IPS-18c (cell line): ENCODE results near the gene CHRM2.

Experiments used
- H3K4me3 ChIP-seq: 2 replicates; pipeline ENCODE4 v1.7.0; 2013; ENCODE audit warnings: low read depth, mild to moderate bottlenecking, low read length, moderate library complexity; ENCODE audit not compliant: insufficient read depth
- H3K9me3 ChIP-seq: one replicate; pipeline ENCODE4 v1.6.1; 2013; ENCODE audit warnings: mild to moderate bottlenecking, low read length, moderate library complexity; ENCODE audit not compliant: control insufficient read depth, insufficient read depth

The CHRM2 gene

DNA sequence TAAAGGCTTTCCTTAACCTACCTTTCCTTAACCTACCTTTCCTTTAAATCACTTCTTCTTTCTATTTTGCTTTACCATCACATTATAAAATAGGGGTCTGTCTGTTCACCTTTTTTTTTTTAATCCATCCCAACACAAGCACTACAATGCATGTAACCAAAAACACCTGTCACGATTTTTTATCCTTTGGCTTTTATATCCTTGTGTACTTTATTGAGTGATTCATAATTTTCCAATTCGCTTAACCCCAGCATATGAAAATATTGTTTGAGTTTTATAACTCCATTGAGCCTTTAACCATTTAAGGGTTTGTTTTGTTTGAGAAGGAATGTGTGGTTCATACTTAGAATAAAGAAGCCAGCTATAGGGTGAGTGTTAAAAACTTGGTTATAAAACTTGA is 132.2 kb downstream of the CHRM2 start:
- Histone ChIP-seq H3K9me3 (no peaks in the 10 kb centered on the region), H3K4me3 (no peak overlapping the region)

DNA sequence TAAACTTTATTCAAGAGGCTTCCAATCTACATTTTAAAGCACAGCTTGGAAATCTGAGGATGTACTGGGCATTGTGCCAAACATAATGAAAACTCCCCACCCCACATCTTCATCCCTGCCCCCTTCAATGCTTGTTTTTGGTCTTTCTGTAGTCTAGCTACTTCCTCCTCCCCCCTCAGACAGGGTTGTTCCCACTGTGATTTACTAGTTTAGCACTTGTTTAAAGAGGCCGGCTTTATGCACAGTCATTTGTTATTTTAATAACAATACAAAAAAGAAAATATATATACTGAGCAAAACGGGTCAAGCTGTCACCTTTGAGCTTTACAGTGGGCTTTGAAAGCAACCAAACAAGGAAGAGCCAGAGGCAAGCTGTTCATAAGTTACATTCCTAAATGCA is 132.6 kb downstream of the CHRM2 start:
- Histone ChIP-seq H3K9me3 (no peaks in the 10 kb centered on the region), H3K4me3 (no peak overlapping the region)

DNA sequence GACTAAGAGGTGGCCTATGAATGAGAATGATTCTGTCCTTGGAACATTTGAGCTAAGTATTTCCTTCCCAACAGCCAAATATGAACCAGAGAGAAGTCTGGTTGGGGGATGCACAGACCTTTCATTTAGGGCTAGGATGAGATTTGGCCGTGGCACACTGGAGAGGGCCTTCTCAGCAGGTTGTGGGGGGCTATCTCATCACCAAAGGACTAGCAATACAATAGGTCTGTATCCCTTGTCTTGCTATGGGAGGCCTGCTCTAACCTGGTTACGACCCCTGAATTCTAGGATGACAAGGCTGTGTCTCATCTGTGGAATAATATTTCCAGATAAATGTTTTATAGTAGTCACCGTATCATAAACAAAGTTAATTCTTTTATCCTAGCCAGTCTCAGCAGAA is 133.0 kb downstream of the CHRM2 start:
- Histone ChIP-seq H3K9me3 (no peaks in the 10 kb centered on the region), H3K4me3 (no peak overlapping the region)

DNA sequence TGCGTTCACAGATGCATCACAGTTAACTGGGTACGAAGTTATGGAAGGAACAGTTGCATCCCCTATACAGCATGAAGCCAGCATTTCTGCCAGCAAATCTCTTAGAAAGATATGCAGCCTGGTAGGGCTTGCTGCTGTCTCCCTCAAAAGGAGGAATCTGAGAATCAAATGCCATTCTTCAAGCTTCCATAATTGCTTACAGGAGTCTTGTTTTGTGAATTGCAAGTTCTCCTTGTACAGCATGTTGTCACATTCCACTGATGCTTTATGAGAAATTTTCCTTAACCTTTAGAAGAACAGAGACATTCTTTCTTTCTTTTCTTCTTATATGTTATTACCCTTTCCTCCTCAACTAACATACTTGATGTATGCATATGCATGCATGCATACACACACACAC is 134.6 kb downstream of the CHRM2 start:
- Histone ChIP-seq H3K9me3 (no peaks in the 10 kb centered on the region), H3K4me3 (no peak overlapping the region)

DNA sequence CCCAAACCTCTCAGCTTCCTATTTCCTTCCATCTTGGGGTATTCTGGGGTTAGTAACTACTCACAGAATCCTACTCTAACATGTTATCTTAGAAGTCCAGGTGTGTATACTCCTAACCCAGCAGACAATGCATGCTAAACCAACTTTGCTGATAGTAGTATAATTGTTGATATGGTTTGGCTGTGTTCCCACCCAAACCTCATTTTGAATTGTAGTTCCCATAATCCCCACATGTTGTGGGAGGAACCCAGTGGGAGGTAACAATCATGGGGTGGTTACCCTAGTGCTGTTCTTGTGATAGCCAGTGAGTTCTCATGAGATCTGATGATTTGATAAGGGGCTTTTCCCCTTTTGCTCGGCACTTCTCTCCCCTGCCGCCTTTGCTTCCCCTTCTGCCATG is 135.1 kb downstream of the CHRM2 start:
- no peak overlapping the region for H3K4me3 ChIP-seq
- H3K9me3 ChIP-seq = no peaks in the 10 kb centered on the region

DNA sequence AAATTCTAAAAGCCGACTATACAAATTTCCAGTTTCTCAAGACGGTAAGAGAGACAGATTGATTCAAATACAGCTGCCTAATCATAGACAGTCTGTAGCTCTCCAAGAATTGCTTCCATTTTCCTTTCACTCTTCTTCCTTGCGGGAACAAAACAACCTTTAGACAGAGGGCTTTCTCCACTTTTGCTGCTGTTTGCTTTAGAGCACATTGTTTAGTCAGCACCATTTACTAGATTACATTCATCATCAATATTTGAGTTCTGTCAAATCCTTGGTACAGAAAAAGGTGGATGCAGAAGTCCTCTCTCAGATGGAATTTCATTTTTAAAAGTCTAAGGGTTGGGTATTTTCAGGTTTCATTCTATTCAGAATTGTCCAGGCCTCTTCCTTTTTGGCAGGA is 137.4 kb downstream of the CHRM2 start:
- no peak overlapping the region for H3K4me3 ChIP-seq

DNA sequence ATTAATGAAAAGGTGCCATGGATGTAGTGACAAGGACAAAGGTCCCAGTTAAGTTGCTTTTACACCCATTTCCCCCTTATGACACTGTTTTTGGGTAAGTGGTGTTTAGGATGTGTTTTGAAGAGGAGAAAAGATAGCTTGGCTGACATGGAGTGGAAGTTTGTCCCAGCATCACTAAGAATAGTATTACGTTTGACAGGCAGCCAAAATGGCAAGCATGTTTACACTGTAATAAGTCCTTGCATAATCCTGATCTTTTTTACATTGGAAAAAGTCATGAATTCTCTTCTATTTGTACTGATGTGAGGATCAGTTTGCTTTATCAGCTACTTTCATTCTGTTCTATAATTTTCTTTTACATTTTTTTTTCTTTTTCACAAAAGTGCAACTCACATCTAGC is 137.8 kb downstream of the CHRM2 start:
- no peak overlapping the region for H3K4me3 ChIP-seq
- H3K9me3 ChIP-seq = no peaks in the 10 kb centered on the region

More for the DNA sequence above, 137.4 kb downstream of the CHRM2 start:
- no peaks in the 10 kb centered on the region for H3K9me3 ChIP-seq

DNA sequence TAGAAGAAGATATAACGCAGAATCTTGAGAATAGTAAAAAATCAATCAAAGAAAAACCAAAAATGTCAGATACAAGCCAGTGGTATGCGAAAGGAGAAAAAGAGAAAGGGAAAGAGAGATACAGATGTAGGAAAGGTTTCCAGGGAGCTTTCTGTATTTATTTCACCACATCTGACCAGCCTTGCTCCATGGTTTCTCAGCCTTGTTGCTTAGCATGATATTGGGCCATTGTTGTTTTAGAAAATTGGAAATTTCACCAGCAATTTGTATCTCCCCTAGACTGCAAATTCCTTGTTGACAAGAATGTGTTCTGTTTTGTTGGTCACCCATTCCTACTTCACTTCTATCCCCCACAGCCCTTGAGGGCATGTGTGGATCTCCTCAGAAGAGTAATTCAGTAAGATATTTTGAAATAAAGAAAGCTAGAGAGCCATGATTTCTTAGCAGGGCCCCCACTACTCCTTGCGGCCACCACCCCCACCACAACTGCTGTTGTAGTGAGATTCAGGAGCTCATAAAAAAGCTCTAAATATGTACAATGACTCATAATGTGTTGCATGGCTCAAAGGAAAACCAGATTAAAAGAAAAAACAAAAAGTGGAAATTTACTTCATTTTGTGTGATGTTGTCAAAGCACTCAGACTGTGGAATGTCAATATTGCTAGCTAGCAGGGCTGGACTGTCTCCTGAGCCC is 138.7 kb downstream of the CHRM2 start:
- no peak overlapping the region for H3K4me3 ChIP-seq

DNA sequence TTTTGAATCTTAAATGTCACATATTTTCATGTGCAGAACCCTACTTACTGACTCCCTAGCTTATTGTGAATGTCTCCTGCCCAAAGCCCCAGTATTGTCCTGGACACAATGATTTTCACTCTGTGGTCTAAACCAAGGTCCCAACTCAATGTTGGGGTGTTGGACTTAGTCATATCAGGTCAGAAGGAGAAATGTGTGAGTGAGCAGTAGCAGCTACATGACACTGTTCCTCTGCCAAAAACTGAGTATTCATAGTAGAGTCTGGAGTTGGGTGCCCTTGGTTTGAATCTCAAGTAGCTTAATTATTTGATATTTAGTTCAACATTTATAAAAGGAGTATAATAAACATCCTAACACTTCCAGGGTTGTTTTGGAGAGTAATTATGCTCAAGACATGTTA is 141.0 kb downstream of the CHRM2 start:
- Histone ChIP-seq H3K9me3 (no peaks in the 10 kb centered on the region), H3K4me3 (no peak overlapping the region)

More for the DNA sequence above, 138.7 kb downstream of the CHRM2 start:
- no peaks in the 10 kb centered on the region for H3K9me3 ChIP-seq

DNA sequence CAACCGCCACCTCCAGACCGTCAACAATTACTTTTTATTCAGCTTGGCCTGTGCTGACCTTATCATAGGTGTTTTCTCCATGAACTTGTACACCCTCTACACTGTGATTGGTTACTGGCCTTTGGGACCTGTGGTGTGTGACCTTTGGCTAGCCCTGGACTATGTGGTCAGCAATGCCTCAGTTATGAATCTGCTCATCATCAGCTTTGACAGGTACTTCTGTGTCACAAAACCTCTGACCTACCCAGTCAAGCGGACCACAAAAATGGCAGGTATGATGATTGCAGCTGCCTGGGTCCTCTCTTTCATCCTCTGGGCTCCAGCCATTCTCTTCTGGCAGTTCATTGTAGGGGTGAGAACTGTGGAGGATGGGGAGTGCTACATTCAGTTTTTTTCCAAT is 146.6 kb downstream of the CHRM2 start:
- H3K9me3 ChIP-seq = no peaks in the 10 kb centered on the region
- H3K4me3 ChIP-seq = no peak overlapping the region

DNA sequence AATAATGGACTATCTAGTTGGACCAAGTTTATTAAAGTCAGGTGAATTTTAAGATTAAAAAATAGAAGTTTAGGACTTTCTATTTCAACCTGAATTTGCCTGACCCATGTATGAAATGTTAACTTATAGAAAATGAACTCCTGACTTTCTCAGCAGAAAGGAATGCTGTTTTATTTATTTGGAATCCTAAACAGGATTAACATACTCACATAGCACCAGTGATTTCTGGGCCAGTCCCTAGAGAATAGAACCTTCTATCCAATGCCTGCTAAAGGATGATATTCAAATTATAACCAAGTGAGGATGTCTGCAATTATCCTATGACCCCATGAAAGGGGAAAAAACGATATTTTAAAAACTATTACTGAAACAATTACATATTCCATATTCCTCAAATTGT is 148.8 kb downstream of the CHRM2 start:
- no peak overlapping the region for H3K4me3 ChIP-seq

DNA sequence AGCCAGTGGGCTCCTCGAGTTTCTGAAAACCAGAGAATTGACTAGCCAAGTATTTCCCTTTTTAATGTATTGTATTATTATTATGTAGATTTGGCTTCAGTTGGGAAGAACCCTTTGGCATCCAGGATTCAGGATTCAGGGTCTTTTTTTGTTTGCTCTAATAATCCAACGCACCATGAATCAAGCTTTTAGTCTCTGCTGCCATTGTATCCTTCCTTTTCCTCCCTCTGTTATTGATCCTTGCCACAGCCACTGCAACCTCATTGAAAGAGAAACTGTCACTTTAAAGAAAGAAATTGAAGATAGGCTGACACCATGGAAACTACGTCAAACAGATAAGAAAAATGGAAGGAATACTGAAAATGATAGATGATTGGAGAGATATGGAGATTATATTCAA is 150.0 kb downstream of the CHRM2 start:
- Histone ChIP-seq H3K9me3 (no peaks in the 10 kb centered on the region), H3K4me3 (no peak overlapping the region)

More for the DNA sequence above, 148.8 kb downstream of the CHRM2 start:
- H3K9me3 ChIP-seq = no peaks in the 10 kb centered on the region

DNA sequence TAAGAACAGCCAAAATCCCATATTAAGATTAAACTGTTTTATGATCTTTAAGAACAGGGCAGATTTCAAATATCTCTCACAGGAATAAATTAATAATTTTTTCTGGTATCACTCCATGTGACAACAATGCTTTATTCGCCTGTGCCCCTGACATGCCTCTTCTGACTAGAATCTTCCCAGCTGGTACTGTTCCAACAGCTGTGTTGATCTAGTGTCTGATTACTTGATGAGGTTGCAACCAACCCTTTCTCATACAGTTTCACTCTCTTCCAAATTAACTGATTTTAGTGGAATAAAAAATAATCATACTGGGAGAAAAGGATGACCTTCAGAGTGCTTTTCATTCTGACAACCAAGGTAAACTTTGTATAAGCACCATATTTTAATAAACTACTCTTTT is 151.9 kb downstream of the CHRM2 start:
- Histone ChIP-seq H3K4me3 (no peak overlapping the region), H3K9me3 (no peaks in the 10 kb centered on the region)

DNA sequence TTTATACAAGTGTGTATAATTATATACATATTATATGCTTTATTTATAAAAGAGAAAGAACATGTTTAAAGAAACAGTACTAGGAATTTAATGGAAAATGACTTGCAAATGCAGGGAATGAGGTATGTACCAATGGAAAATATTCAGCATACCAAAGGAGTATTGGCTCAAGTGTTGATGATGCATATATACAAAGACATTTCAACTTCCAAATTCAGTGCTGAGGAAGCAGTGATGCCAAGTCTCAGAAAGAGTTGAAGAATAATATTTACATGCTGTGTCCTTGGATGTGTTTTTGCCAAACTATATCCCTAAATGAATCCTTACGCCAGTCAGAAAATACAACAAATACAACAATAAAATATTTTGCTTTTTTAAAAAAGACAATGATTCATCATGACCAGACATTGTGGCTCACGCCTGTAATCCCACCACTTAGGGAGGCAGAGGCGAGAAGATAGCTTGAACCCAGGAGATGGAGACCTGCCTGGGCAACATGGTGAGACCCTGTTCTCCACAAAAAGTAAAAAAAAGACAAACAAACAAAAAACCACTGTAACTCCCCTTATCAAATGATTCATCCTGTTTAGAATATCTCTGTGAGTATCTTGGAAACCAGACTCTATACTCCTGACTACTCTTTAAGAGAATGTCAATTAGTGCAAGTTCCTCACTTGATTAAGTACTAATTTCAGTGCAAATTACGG is 157.2 kb downstream of the CHRM2 start:
- no peak overlapping the region for H3K4me3 ChIP-seq
- H3K9me3 ChIP-seq = no peaks in the 10 kb centered on the region

DNA sequence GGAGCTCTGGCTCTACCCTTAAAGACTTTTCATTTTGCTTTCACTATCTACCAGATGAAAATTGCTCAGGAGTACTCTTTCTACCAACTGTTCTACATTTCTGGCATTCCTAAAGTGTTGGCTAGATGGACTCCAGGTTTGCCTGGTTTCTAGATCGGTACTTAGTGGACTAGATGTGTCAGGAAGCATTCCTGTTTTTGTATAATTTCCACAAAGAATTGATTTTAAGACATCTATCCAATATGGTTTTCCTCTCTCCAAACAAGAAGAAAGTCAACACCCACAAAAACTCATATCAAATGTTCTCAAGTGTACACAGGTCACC is 157.7 kb downstream of the CHRM2 start:
- no peaks in the 10 kb centered on the region for H3K9me3 ChIP-seq
- H3K4me3 ChIP-seq = no peak overlapping the region

DNA sequence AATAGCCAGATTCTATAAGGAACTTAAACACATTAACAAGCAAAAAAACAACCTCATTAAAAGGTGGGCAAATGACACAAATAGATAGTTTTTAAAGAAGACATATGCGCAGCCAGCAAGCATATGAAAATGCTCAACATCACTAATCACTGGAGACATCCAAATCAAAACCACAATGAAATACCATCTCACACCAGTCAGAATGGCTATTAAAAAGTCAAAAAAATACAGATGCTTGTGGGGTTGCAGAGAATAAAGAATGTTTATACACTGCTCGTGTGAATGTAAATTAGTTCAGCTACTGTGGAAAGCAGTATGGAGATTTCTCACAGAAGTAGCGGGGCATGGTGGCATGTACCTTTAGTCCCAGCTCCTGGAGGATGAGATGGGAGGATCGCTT is 164.0 kb downstream of the CHRM2 start:
- Histone ChIP-seq H3K9me3 (no peaks in the 10 kb centered on the region), H3K4me3 (no peak overlapping the region)

DNA sequence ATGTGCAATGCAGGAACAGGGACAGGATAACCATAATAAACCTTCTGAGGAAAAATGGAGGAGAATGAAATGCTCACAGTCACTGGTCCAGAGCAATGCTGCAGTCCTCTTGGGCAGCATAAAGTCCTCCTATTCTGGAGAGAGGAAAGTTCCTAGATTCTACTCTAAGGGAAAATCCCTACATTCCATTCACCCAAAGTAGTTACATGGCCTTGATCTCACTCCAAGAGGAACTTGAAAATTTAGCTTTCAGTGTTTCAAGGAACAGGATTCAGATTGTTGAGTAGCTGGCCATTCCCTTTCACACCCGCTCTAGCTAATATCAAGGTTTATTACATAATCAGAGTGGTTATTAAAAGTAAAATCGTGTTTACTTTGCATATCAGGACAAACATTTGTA is 168.3 kb downstream of the CHRM2 start:
- Histone ChIP-seq H3K9me3 (no peaks in the 10 kb centered on the region), H3K4me3 (no peak overlapping the region)

DNA sequence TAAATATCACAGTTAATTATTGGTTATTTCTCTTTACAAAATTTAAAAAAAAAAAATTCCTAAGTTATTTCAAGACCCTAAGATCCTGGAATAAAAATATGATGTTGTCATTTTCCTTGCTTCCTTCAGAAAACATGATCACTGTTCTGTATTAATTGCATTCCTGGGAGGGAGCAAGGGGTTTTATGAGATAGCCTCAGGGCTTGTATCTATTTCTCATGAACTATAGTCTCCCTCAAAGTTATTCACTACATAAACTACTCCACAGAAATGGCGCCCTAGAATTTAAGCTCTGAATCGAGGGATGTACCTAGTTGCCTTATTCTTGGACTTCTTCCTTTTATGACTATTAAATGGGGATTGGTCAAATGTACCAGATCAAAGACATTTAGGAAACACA is 170.3 kb downstream of the CHRM2 start:
- H3K4me3 ChIP-seq = no peak overlapping the region

DNA sequence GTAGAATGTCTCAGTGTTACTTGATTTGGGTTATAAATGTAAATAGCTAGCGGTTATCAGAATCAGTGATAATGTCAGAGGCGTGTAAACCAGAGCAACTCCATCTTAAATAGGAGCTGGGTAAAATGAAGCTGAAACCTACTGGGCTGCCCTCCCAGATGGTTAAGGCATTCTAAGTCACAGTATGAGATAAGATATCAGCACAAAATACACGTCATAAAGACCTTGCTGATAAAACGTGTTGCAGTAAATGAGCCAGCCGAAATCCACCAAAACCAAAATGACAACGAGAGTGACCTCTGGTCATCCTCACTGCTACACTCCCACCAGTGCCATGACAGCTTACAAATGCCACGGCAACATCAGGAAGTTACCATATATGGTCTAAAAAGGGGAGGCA is 172.3 kb downstream of the CHRM2 start:
- H3K4me3 ChIP-seq = no peak overlapping the region
- no peaks in the 10 kb centered on the region for H3K9me3 ChIP-seq

More for the DNA sequence above, 170.3 kb downstream of the CHRM2 start:
- H3K9me3 ChIP-seq = no peaks in the 10 kb centered on the region
